Middle frontal gyrus (tissue), 1 donor: ENCODE data around the gene HS3ST4.
A peak's percentile ranks its signal among the peaks of the same experiment; 100 is the strongest.

Experiments
- DNase-seq: peaks from one replicate; pipeline ENCODE4 v3.0.0-alpha.2; 2015; ENCODE audit warnings: low spot score; ENCODE audit errors: extremely low spot score

The HS3ST4 gene

GRCh38 chr16:25817876-25818275 lies 126.1 kb downstream of the HS3ST4 start:
- DNase-seq = no peak

GRCh38 chr16:25823891-25824290 lies 132.1 kb downstream of the HS3ST4 start:
- DNase-seq = no peak

DNA sequence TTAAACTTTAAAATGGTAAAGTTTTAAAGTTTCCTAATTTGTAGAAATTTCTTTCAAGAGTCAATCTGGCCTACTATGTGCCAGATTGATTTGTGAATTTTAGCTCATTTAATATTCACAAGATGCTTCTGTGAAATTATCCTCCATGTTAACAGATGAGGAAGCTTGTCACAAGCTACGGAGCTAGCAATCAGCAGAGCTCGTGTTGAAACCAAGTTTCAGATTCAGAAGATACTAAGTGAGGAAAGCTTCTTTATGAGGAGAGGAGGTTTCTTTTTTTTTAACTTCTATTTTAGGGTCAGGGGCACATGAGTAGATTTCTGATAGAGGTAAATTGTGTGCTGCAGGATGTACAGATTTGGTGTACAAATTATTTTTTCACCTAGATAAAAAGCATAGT lies 135.9 kb downstream of the HS3ST4 start:
- DNase-seq = no peak

GRCh38 chr16:25828510-25828909 lies 136.8 kb downstream of the HS3ST4 start:
- DNase-seq = no peak

GRCh38 chr16:25832291-25832690 lies 140.5 kb downstream of the HS3ST4 start:
- DNase-seq = no peak

- no peak for DNase-seq
These were observed 142.3 kb downstream of the HS3ST4 start for GRCh38 chr16:25834101-25834500.

- DNase-seq = no peak
These were observed 143.4 kb downstream of the HS3ST4 start for GRCh38 chr16:25835126-25835525.

- no peak for DNase-seq
These were observed 147.0 kb downstream of the HS3ST4 start for GRCh38 chr16:25838724-25839186.

DNA sequence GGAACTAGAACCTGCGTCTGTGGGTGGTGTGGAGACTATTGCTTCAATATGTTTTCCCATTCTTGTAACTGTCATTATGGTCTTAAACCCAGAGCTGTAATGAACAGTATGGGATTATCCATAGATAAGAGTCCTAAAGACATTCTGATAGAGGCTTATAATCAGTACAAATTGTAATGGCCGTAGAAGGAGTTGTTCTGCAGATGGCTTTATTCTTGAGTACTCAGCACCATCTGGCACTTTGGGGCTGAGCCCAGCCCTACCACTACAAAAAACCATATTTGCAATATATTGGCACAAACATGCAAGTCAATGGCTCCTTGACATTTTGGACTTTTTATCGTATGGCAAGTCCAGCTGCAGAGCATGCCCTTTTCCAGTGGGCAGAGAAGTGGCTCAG lies 150.0 kb downstream of the HS3ST4 start:
- DNase-seq = no peak

DNA sequence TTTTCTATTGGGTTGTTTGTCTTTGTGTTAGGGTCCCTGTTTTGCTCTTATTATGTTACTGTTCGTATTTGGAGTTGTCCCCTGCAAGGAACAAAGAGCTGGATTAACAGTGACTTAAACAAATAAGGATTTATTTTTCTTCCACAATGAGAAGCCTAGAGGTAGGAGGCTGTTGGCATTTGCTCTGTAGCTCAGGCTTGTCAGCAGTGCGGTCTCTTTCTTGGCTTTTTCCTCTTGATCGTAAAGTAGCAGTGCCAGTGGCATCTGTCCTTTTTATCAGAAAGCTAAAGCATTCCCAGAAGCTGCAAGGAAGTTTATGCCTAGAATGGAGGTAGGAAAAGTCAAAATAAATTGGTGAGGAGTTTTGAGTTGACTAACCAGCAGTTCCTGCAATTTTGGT lies 154.1 kb downstream of the HS3ST4 start:
- no peak for DNase-seq

DNA sequence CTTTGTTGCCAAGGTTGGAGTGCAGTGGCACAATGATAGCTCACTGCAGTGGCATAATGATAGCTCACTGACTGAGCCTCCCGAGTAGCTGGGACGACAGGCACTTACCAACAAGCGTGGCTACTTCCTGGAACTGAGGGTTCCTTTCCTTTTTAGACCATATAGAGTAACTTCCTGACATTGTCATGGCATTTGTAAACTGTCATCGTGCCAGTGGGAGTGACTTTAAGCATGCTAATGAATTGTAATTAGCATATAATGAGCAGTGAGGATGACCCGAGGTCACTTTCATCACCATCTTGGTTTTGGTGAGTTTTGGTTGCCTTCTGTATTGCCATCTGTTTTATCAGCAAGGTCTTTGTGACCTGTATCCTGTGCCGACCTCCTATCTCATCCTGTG lies 162.4 kb downstream of the HS3ST4 start:
- no peak for DNase-seq

GRCh38 chr16:25855063-25855462 lies 163.3 kb downstream of the HS3ST4 start:
- no peak for DNase-seq

GRCh38 chr16:25855818-25856217 lies 164.1 kb downstream of the HS3ST4 start:
- no peak for DNase-seq

DNA sequence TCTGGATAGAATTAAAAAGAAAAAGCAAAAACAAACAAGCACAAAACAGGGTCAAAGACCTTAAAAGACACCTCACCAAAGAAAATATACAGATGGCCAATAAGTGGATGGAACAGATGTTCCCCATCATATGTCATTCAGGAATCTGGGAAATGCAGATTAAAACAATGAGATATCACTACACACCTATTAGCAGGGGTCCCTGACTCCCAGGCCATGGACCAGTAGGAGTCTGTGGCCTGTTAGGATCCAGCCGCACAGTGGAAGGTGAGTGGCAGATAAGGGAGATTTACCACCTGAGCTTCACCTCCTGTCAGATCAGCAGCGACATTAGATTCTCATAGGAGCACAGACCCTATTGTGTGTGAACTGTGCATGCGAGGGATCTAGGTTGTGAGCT lies 167.9 kb downstream of the HS3ST4 start:
- DNase-seq = no peak

DNA sequence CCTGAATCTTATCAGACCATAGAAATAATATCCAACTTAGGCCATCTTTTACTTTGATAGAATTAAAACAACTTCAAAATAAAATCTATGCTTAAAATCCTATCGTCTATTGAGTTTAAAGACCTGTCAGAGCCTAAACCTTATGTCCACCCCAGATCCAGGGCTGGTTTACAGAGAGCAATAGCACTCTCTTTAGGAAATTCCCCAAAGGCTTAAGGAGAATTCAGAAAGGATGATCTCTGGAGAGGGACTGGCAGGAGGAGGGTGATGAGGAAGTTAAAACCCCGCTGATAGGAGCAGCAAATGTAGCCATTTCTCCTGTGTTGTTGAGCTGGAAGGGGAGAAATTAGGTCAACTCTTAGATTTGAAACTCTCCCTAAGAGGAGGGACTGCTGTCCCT lies 175.3 kb downstream of the HS3ST4 start:
- DNase-seq = no peak

DNA sequence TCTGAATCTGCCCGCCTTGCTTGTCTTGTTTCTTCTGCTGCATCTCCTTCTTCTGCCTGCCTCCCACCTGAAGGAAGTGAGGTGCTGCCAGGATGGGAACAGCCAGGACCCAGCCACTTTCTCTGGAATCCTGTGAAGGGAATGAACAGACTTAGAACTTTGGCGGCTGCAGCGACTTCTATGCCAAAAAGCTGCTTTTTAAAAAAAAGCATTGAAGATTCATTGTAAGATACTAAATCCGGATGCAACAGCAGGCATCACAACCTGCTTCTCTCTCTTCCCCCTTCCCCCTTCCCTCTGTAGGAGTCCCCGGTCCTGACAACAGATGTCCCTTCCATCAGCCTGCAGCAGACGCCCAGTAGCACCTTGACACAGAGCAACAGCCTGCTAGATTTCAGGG lies 176.3 kb downstream of the HS3ST4 start:
- peak; percentile 17 for DNase-seq

- DNase-seq = no peak
These were observed 177.1 kb downstream of the HS3ST4 start for GRCh38 chr16:25868706-25869370.

GRCh38 chr16:25872369-25873070 lies 180.8 kb downstream of the HS3ST4 start:
- DNase-seq = no peak

GRCh38 chr16:25874196-25874595 lies 182.4 kb downstream of the HS3ST4 start:
- DNase-seq = no peak

GRCh38 chr16:25875956-25876598 lies 184.3 kb downstream of the HS3ST4 start:
- DNase-seq = no peak

- DNase-seq = no peak
These were observed 185.3 kb downstream of the HS3ST4 start for GRCh38 chr16:25877103-25877502.

DNA sequence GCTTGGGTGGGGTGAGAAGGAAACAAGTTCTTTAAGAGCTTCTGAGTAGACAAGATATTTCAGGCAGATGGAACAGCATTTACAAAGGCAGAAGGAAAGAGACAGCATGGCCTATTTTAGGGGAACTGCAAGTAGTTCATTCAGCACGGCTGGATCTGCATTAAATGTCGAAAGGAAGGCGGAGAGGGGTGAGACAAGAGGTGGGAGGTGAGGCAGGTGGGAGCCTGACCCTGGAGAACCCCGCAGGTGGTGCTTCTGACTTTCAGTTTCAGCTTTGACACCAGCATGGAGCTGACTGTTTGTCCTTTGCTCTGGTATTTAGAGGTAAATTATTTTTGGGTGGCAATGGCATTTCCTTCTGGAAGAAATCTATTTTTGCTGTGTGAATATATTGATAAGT lies 194.8 kb downstream of the HS3ST4 start:
- DNase-seq = no peak

DNA sequence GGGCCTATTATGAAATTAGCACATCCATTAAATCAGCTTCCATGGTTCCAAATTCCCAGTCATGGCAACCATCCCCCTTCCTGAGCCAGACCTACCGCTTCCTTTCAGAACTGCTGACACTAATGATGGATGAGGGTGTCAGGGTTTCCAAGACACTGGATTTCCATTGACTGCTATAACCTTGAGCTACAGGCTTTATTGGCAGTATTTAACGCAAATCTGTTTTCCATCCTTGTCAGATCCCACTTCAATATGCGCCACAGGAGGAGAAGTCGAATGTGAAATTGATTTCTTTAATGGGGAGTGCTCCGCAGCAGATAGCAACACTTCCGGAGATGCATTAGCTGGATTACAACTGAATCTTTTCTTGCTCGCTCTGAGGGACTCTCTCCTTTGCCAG lies 197.1 kb downstream of the HS3ST4 start:
- DNase-seq = no peak
